ENCODE data around the gene PAX5.
"Not testable (repeated sequence)": the region's sequence is repeated elsewhere in the genome, so short reads cannot be mapped to it uniquely, and the experiment has no call there.

Gene PAX5

DNA sequence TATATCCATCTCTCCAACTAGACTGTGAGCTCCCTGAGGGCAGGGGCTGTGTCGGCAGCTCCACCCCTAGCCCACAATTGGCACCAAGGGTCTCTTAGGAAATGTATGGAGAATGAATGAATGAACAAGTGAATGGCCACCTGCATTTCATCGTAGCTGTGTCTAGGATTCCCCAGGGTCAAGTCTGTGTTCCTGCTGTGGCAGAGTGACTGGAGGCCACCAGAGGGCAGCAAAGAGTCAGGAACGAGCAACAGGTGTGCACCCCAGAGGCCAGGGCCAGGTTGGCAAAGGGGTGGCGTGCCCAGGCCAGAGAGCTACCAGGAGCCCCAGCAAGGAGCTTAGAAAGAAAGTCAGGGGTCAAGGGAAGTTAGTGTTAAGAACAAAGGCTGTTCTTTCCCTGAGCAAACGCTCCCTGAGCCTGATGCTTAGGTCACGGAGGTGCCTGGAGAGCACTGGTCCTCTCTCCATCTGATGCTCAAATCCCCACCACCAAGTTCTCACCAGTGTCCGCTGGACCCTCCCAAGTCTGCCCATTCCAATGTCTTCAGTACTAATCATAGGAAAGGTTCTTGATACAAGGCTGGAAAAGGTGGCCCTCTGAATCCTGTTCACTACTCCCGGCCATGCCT is 160.7 kb downstream of the PAX5 start:
- DNase-seq = peak; percentile 72

DNA sequence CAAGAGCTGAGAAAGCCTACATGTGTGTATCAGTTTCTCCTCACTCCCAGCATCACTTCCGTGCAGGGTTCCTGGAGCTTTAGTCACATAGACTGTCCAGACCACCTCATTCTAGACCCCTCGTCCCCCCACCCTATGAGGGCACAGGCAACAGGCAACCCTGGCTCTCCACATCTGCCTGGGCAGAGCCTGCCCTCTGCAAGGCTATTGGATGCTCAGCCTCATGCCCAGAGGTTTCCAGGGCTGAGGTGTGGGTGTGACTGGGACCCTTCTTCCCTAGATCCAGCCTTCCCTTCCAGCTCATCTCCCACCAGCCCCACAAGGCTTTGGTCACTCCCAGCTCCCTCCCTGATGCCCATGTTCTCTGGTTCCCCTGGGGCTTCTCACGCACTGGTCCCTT is 161.4 kb downstream of the PAX5 start:
- DNase-seq = no peak

DNA sequence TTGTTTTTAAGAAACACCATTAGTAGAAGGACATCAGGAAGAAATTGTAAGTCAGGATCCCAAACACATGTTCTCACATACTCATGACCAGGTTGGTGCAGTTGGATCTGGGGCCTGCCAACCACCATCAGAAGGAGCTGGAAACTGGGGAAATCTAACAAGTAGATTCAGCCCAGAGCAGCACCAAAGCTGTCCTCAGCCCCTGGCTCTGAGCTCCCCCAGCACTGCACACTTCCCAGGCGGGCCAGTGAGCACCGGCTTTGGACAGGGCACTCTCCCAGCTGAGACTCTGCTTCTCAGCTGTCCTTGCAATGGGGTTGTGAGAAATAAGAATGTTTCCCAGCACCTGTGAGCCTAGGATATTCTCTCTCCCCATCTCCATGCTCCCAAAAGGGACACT is 162.5 kb downstream of the PAX5 start:
- DNase-seq = no peak

DNA sequence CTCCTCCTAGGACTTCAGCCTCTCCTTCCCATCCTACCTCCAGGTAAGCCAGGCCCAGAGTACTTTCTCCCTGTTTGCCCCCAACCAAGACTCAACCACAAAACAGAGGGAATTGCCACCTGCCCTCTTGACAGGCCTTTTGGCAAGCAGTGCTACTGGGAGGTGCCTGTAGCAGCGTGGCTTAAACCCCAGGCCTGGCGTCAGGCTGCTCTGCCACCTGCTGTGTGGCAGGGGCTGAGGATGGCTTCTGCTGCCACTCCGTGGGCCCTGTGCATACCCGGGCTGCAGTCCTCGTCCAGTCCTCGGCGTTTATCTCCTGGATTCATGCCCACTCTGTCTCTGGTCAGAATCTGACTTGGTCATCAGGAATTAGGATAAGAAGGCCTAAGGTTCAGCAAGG is 163.1 kb downstream of the PAX5 start:
- DNase-seq = peak; percentile 90

DNA sequence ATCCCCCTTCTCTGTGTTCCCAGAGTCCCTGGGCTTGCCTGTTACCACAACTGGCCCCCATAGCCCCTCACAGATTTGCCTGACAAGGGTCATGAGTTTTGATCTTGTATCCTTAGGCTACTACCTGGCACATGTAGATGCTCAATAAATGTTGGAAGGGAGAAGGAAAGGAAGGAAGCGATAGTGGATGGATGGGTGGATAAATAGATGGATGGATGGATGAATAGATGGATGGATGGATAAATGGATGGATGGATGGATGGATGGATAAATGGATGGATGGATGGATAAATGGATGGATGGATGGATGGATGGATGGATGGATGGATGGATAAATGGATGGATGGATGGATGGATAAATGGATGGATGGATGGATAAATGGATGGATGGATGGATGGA is 164.5 kb downstream of the PAX5 start:
- not testable (repeated sequence) for DNase-seq

DNA sequence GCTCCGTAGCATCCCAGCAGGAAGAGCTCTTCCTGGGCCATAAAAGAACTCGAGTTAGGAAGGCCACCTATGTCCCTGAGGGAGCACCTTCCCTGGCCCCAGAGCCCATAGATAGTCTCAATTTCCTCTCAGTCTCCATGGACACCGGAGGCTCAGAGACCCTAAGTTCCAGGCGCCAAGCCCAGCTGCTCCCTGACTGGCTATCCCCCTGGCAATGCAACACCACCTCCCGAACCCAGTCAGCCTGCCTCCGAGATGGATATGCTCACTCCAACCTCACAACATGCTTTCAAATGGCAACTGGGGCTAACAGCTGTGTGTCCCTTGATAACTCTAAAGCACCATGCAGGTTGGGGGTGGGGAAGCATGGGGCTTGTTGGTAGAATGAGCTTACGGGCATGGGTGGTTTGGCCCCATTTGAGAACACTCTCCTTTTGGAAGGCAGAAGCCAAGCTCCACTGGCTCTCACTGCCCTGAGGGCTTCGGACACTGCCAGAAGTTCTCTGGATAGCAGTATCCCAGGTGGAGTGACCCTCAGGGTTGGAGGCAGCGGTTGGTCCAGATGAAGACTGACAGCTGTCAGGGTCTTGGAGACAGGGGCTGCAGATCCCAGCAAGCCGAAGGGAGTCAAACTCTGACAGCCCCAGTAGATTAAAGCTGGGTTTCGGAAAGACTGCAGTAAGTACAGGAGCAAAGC is 165.3 kb downstream of the PAX5 start:
- no peak for DNase-seq

DNA sequence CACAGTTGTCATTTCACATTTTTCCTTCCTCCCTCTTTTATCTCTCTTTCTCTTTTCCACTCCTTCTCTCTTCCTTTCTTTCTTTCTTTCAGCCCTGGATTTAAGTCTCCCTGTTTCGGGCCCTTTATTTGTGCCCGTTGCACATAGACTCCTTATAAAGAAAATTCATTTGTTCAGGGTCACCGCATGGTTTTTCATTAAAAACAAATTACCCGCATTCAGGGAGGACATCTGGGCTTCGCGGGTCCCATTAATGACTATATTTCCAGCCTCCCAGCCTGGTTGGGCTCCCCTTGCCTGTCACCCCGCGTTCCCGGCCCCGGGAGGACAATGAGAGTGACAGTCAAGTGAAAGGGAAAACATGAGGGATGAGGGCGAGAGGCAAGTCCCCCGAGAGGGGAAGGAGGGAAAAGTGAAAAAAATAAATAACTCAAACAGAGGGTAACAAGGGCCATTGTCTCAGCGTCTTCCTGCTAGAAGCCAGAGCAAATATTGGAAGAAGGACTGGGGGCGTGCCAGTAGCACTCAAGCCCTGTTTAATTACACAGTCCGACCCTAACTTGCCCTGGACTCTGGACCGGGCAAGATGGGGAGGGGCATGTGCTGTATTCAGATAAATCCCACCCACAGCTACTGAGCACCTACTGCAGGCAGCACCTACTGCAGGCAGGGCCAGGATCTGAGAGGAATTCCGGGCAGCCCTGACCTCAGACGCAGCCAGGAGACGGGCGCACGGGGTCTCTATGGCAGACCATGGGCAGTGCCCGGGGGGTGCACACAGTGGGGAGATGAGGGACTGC is 166.2 kb downstream of the PAX5 start:
- DNase-seq = peak; percentile 61

DNA sequence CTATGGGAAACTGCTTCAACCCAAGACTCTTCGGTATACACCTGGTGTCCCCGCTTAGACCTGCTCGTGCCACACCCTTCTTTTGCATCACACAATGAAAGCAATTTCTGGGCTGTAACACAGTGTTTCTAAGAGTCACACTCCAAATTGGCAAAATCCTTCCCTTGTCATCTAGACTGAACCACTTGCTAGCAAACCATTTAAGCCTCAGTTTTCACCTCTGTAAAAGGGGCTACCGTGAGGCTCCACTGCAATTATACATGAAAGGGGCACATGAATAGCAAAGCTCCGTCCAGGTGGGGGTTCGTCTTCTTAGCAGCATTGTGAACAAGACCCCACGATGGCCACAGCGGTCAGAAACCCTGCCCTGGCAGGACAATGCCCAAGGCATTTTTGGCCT is 166.8 kb downstream of the PAX5 start:
- DNase-seq = no peak

DNA sequence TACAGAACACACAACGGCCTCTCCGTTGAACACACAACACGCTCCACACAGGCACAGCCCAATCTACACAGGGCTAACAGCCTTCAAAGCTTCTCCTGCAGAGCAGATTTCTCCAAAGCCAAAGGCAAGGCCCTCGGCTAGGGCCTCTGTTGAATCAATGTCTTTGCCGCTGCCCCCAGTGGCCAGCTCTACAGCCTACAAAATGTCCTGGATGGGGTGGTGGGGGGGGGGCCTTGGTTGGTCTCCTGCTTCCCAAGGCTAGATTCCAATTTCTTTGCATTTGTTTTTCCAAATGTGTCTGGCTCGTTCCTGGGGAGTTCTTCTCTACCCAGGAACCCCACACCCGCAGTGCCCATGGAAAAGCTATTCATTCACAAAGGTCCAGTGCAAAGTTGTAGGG is 167.2 kb downstream of the PAX5 start:
- no peak for DNase-seq

DNA sequence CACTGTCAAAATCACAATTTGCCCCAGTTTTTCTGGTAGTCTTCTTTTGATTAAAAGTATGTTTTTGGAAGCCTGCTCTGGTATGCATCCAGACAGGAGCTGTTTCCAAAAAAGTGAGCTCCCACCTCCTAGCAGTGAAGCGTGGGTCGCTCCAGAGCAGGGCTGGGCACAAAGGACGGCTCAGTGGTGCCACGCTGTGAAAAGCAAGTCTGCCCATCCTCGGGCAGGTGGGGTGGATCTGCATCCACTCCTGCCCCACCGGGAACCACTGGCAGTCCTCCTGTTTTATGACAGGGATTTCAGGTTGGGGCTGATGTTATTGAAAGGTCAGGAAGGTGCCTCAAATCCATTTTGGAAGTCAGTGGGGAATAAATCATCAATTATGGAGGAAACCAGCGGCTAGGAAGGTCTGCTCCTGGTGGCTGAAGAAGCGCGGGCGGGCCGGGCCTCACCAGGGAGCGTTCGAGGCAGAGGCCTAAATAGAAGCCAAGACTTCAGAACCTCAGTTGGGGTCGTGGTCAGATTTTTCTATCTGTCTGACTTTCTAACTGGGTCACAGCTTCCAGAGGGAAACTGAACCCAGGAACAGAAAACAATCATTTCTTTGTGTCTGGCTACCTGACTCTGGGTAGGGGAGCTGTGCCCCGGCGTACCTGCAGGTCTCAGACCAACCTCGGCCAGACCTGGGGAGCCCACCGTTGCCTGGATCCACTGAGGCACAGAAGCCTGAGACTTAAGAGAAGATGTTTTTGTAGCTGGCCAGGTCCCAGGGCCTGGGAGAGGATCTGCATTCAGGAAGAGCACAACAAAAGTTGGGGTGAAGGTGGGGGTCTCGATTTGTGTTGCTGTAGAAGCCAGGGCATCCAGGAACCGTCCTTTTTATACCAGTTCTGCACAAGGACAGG is 168.1 kb downstream of the PAX5 start:
- no peak for DNase-seq

DNA sequence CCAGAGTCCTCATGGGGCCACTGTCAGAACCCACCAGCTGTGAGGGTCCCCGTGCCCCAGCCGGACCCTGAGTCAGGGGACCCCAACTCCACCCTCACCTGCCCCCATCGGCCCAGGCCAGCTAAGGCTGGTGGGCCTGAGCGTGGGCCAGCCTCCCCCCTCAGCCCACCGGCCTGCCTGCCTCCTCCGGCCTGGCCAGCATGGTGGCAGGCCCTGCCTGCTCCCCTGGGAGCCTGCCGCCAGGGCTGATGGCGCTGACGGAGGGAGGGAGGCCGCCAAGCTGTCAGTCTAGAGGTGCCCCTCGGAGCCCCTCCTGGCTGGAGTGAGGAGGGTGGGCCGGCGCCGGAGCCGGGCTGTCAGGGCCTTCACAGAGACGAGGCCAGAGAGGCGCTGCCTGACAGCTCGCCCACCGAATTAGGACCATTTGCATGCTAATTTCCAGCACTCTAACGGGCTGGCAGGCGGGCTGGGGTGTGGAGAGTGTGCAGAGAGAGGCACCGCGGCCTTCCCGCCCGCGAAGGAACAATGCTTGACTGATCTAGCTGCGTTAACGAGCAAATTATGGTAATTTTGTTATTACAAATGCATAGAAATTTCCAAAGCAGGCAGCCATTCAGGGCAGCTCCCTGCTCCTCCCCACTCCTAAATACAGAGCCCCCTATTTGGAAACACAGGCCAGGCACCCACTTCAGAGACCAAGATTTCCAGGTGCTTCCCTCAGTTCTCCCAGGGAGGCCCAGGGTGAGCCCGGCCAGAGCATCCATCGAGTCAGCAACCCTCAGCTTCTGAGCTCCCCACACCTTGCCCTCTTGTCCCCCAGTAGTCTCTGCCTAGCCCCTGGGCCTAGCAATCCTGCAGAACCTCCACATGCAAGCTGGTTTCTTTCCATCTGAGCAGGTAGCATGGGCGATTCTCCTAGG is 169.3 kb downstream of the PAX5 start:
- no peak for DNase-seq

DNA sequence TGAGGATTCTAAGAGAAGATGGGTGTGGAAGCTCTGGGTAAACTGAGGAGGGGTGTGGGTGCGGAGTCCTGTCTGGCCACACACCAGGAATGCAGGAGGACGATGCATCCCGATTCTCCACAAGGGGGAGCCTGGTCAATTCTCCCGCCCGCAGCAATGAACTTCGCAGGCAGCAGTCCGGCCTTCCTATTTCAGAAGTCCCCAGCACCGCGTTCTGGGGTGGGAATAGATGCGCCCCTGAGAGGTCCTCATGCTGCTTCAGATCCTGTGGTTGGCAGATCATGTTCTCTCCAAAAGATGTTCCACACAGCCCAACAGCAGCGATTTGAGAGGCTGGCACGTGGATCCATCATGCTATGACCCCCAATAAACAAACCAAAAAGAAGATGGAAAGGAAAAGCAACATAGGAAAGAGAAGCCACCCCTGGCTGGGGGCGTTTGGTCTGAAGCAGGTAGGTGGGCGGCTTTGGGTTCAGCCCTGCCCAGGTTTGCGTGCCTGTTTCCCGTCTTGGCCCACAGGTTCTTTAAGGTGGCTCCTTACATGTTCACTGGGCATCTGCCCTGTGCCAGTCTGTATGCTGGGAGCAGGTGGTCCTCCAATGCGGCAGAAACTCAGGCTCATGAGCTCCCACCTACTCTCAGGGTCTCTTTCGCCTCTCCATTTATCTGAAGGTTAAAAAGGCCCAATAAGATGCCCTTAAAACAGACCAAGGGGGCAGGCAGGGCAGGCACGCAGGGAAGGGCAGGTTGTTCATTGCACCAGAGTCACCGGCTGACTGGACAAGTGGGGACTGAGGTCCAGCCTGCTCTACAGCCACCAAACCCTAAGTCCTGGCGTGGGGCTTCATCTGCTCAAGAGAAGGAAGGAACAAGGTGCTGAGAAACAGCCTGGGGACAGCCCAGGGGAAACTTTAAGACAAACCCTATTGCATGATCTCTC is 171.6 kb downstream of the PAX5 start:
- DNase-seq = peak; percentile 24

DNA sequence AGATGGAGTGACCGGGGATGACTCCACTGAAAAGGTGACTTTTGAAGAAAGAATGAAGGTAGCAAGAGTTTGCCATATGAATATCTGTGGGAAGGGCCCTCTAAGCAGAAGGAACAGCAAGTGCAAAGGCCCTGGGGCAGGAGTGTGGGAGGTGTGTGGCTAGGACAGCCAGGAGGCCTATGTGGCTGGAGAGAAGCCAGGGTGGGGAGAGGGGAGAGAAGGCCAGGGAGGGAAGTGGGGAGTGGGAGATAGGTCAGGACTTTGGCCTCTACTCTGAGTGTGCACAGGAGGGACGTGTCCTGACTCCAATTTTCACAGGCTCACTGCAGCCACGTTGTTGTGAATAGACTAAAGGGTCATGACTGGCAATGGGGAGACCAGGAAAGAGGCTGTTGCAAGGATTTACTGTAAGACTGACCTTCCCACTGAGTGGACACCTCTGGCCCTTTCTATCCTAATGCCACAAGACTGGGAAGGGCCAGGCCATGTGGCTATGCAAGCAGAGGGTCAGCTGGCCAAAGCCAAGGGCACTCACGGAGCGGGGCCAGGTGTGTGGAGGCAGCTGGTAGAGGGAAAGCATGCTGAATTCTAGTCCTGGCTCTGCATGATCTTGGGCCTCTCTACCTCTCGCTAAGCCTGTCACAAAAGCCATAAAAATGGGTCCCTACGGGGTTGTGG is 172.4 kb downstream of the PAX5 start:
- no peak for DNase-seq

DNA sequence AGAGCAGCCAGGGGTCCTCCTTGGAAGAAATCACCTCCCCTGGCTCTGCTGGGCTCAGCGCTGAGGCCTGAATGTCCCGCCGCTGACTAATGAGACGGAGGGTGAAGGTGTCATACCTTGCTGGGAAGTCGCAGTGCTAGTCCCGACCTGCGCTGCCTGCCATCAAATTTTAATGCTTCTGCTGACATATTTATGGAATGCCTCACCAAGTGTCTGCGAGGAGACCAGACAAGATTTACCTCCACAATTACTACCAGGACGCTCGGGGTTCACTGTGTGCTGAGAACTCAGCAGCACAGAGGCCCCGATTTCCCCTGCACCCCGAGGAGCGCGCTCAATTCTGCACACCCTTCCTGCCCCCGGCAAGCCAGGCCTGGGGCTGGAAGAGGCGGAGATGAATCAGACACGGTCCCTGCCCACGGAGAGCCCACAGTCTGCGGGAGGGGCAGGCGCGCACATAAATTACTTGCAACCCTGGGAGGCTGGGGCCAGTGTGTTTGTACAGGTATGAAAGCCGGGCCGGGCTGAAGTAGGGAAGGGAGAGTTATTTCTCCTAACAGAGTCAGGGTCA is 175.2 kb downstream of the PAX5 start:
- DNase-seq = no peak

DNA sequence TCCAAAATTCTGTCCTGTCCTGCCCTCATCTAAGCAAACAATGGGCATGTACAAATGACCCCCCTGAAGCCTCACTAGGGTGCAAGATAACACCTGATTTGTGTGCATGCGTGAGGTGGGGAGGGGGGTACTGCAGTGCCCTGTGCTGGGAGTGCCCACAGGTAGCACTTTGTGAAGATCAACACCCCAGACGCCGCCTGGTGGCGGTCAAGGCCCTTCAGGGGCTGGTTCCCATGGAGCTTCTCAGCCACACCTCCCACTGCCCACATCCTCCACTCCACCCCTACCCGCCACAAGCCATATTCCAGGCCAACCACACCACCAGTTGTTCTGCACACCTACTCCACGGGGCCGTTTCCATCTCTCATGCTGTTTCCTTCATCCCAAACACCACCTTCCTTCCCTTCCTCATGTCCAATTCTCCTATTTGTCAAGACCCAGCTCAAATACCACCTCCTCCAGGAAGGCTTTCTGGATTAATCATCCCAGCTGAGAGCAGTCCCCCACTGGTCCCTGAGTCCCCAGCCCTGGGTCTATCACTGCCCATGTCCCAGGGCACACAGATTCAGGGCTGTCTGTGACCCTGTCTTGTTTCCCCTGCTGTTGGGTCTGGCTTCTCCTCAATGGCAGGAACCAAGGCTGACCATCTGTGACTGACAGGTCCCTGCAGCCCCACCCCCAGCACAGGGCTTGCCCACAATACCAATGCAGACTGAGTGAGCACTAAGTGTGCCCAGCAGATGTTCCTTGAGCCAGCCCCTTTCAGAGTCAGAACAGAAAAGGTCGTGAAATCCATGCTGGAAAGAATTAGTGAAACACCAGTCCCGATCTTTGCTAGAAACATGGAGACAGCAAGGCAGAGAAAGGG is 178.4 kb downstream of the PAX5 start:
- DNase-seq = no peak

DNA sequence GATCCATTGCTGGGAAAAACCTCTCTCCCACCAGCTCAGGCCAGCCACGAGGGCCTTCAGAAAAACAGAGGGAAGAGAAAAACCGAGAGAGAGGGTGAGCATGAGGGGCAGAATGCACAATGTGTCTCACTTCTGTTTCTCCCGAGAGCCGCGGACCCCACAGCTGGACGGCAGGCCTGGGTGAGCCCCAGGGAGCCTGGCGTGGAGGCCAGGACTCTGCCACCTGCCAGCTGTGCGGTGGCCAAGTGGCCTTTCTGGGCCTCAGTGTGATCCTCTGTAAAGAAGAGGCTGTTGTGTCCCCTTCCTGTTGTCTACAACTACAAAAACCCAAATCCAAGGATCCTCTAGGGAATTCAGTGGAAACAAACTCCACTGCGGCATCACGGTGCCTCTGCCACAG is 179.3 kb downstream of the PAX5 start:
- no peak for DNase-seq

DNA sequence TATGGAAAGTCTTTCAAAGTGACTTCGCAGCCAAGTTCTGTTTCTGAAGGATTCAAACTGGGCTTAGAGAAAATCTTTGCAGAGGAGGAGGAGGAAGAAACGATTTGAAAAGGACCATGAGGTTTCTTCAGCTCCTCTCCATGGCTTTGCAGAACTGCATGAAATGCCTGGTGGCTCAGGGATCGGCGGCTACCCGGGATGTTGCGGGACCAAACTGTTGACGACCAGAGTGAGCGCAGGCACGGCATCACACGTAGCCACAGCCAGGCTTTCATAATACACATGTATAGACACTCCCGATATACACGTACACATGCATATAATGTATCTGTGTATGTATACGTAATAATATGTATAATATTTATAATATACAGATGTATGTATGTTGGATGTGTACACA is 180.0 kb downstream of the PAX5 start:
- no peak for DNase-seq

DNA sequence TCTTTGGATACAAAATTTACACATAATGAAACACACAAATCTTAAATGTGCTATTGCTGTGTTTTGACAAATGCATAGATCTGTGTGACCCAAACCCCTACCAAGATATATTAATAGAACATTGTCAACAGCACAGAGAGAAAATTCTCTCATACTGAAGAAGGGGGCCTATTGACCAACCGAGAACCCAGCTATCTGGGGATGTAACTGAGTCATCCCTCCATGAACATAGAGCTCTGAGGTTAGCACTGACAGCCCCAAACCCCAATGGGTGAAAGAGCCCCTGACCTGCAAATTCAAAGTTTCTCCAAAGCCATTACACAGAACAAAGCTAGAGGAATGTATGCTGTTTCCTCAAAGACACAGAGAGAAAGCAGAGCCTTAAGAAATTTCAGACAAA is 180.8 kb downstream of the PAX5 start:
- DNase-seq = no peak

DNA sequence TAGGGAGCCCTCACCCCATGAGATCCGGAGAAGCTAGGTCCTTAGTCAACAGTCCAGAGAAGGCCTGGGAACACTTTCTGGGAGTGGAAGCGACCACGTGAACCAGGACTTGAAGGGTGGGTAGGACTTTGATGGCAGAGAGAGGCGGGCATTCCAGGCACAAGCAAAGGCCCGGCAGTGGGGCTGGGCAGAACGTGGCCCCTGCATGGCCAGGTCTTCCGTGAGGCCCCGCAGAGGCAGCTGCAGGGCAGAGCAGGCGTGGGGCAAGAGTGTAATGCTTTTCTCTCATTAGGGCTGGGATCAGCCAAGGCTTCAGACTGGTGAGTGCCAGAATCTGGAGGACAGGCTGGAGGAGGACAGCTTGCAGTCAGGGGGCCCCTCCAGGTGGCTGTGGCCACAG is 184.1 kb downstream of the PAX5 start:
- DNase-seq = no peak
